PFSK-1 (cell line): ENCODE measurements around the gene NKAIN2.

Source experiments
- FOXP2 ChIP-seq: optimal IDR thresholded peaks from 2 replicates; pipeline ENCODE3; 2011; ENCODE audit warnings: borderline replicate concordance, control low read depth, inconsistent platforms; ENCODE audit not compliant: insufficient read depth; ENCODE audit errors: extremely low read length, extremely low read depth
- POLR2AphosphoS5 ChIP-seq: IDR thresholded peaks from 2 replicates; pipeline ENCODE4 v1.6.1; 2012; ENCODE audit warnings: low read depth, mild to moderate bottlenecking, control low read depth, low read length, moderate library complexity
- SIN3A ChIP-seq: IDR thresholded peaks from 2 replicates; pipeline ENCODE4 v1.6.1; 2012; ENCODE audit warnings: mild to moderate bottlenecking, low read length, moderate library complexity, borderline replicate concordance; ENCODE audit not compliant: insufficient read depth
- TAF1 ChIP-seq: IDR thresholded peaks from 2 replicates; pipeline ENCODE4 v1.6.1; 2012; ENCODE audit warnings: low read length, control low read depth, borderline replicate concordance; ENCODE audit not compliant: insufficient read depth
- TF ChIP-seq, protein P1 (sequence below), 2 experiments: IDR thresholded peaks; 2 replicates each; pipeline versions ENCODE4 v1.6.1 to v1.8.0; 2011 to 2012; ENCODE audit warnings: low read depth in 2 of 2, low read length in 2 of 2, control low read depth in 1 of 2, inconsistent platforms in 1 of 2, mild to moderate bottlenecking in 1 of 2, moderate library complexity in 1 of 2; ENCODE audit not compliant: insufficient read depth in 1 of 2

GRCh38 chr6:124420116-124420840 is 616.6 kb downstream of the NKAIN2 start:
- no peak for TF ChIP-seq SIN3A
- no peak for TF ChIP-seq POLR2AphosphoS5
- TF ChIP-seq, protein P1, sequence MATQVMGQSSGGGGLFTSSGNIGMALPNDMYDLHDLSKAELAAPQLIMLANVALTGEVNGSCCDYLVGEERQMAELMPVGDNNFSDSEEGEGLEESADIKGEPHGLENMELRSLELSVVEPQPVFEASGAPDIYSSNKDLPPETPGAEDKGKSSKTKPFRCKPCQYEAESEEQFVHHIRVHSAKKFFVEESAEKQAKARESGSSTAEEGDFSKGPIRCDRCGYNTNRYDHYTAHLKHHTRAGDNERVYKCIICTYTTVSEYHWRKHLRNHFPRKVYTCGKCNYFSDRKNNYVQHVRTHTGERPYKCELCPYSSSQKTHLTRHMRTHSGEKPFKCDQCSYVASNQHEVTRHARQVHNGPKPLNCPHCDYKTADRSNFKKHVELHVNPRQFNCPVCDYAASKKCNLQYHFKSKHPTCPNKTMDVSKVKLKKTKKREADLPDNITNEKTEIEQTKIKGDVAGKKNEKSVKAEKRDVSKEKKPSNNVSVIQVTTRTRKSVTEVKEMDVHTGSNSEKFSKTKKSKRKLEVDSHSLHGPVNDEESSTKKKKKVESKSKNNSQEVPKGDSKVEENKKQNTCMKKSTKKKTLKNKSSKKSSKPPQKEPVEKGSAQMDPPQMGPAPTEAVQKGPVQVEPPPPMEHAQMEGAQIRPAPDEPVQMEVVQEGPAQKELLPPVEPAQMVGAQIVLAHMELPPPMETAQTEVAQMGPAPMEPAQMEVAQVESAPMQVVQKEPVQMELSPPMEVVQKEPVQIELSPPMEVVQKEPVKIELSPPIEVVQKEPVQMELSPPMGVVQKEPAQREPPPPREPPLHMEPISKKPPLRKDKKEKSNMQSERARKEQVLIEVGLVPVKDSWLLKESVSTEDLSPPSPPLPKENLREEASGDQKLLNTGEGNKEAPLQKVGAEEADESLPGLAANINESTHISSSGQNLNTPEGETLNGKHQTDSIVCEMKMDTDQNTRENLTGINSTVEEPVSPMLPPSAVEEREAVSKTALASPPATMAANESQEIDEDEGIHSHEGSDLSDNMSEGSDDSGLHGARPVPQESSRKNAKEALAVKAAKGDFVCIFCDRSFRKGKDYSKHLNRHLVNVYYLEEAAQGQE (IDR thresholded peaks at IDR 0.05; ENCODE audit: insufficient read depth in 1 of 2, low read depth in 2 of 2, low read length in 2 of 2): no peak
- TF ChIP-seq TAF1: no peak
- TF ChIP-seq FOXP2: no peak
